PC-9 (cell line): ENCODE data around the gene NEK7. TPM values are rescaled to one million over a fixed set of nuclear protein-coding genes. Genes with fewer than 3 reads are reported as not detected.
"Not testable (repeated sequence)": the region's sequence is repeated elsewhere in the genome, so short reads cannot be mapped to it uniquely, and the experiment has no call there.

Source experiments
- BruUV-seq: library from RNA; stranded (reverse); fragments of 400-500 nt; replicated peaks from 2 replicates; lab custom pipeline; 2021; lab: Mats Ljungman, UMichigan
- CTCF ChIA-PET: fragments of 300-600 bp; sonication (Branson Sonifier 250); formaldehyde crosslinking; loops from one replicate; lab custom pipeline; 2022; ENCODE audit warnings: antibody characterized with exemption; lab: Charles Lee
- POLR2A ChIA-PET: fragments of 300-600 bp; sonication (Branson Sonifier 250); formaldehyde crosslinking; loops from one replicate; lab custom pipeline; 2022; ENCODE audit warnings: antibody characterized with exemption; ENCODE audit not compliant: unreplicated experiment; lab: Charles Lee
- DNase-seq, 2 experiments: peaks; one replicate each; pipeline versions ENCODE4 v3.0.0 to v3.0.0-alpha.2; 2015 to 2022; ENCODE audit warnings: mixed read lengths in 1 of 2
- H2AFZ ChIP-seq: fragments of 200-600 bp; sonication (generic); 2 replicates; pipeline ENCODE4 v1.8.1; 2017; ENCODE audit warnings: antibody characterized with exemption
- H3F3A ChIP-seq: fragments of 200-600 bp; sonication (generic); 2 replicates; pipeline ENCODE4 v1.8.1; 2017; ENCODE audit warnings: antibody characterized with exemption, mild to moderate bottlenecking, low read depth; ENCODE audit not compliant: insufficient read depth
- H3K27ac ChIP-seq: fragments of 200-600 bp; sonication (generic); 2 replicates; pipeline ENCODE4 v1.6.1; 2016; ENCODE audit warnings: mixed run types
- H3K27me3 ChIP-seq: fragments of 200-600 bp; sonication (generic); 2 replicates; pipeline ENCODE4 v1.6.1; 2016; ENCODE audit warnings: low read depth, mixed run types; ENCODE audit not compliant: insufficient read depth
- H3K36me3 ChIP-seq: fragments of 200-600 bp; sonication (generic); 2 replicates; pipeline ENCODE4 v1.6.1; 2016; ENCODE audit warnings: low read depth, mixed run types
- H3K4me1 ChIP-seq: fragments of 200-600 bp; sonication (generic); replicated peaks from 2 replicates; pipeline ENCODE4 v1.6.1; 2016; ENCODE audit warnings: mixed run types; ENCODE audit not compliant: insufficient read depth
- H3K4me2 ChIP-seq: fragments of 200-600 bp; sonication (generic); 2 replicates; pipeline ENCODE4 v1.6.1; 2017; ENCODE audit warnings: mixed run types
- H3K4me3 ChIP-seq: fragments of 200-600 bp; sonication (generic); 2 replicates; pipeline ENCODE4 v1.6.1; 2016; ENCODE audit warnings: mixed run types
- H3K79me2 ChIP-seq: fragments of 200-600 bp; sonication (generic); 2 replicates; pipeline ENCODE4 v1.6.1; 2017; ENCODE audit warnings: low read depth, mixed run types
- H3K9me2 ChIP-seq: fragments of 200-600 bp; sonication (generic); 2 replicates; pipeline ENCODE4 v1.8.1; 2017; ENCODE audit warnings: mild to moderate bottlenecking; ENCODE audit not compliant: insufficient read depth
- H3K9me3 ChIP-seq: fragments of 200-600 bp; sonication (generic); 2 replicates; pipeline ENCODE4 v1.8.1; 2016; ENCODE audit warnings: low read depth; ENCODE audit not compliant: insufficient read depth
- H4K20me1 ChIP-seq: fragments of 200-600 bp; sonication (generic); 2 replicates; pipeline ENCODE4 v1.8.1; 2017; ENCODE audit not compliant: insufficient read depth
- EZH2 ChIP-seq: fragments of 200-600 bp; sonication (generic); IDR thresholded peaks from 2 replicates; pipeline ENCODE4 v1.8.0; 2017; ENCODE audit warnings: antibody characterized with exemption, low read depth
- intact Hi-C: fragments of 100-400 bp; cut with micrococcal nuclease; formaldehyde crosslinking; loops from one replicate; pipeline ENCODE4 v1.10.0; 2022; ENCODE audit not compliant: unreplicated experiment
- total RNA-seq: library from RNA; stranded (reverse); gene quantifications from 2 replicates; pipeline ENCODE4 v1.2.3, GENCODE V29; 2021
- TF ChIP-seq, protein P1 (sequence below): fragments of 200-600 bp; sonication (generic); conservative IDR thresholded peaks from 2 replicates; pipeline ENCODE4 v1.6.1; 2017; ENCODE audit warnings: mixed run types, antibody characterized with exemption, mild to moderate bottlenecking, moderate library complexity

NEK7 gene
- total RNA-seq, 1 experiment from 2014 or later, result 67.4 TPM

DNA sequence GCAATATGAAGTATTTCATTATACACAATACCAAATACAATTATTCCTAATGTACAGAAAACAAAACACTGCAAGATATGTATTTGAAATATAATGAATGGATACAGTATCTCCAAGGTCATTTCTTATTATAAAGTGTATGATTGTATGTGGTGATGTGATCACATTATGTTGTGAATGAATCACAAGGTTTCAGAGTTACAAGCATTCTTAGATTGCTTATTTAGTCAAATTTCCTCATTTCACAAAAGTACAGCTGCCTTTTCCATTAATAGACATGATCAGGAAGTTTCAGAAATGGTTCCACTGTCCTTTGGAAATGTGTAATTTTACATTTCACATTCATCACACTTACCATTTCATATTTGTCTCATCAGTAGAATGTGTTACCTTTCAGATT, 28.3 kb upstream of the NEK7 start:
- TF ChIP-seq, protein P1, sequence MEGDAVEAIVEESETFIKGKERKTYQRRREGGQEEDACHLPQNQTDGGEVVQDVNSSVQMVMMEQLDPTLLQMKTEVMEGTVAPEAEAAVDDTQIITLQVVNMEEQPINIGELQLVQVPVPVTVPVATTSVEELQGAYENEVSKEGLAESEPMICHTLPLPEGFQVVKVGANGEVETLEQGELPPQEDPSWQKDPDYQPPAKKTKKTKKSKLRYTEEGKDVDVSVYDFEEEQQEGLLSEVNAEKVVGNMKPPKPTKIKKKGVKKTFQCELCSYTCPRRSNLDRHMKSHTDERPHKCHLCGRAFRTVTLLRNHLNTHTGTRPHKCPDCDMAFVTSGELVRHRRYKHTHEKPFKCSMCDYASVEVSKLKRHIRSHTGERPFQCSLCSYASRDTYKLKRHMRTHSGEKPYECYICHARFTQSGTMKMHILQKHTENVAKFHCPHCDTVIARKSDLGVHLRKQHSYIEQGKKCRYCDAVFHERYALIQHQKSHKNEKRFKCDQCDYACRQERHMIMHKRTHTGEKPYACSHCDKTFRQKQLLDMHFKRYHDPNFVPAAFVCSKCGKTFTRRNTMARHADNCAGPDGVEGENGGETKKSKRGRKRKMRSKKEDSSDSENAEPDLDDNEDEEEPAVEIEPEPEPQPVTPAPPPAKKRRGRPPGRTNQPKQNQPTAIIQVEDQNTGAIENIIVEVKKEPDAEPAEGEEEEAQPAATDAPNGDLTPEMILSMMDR, result no peak
- TF ChIP-seq EZH2, result no peak
- H3K79me2 ChIP-seq, result no peaks in the 10 kb centered on the region
- BruUV-seq, result no TSS peak
- ChIA-PET CTCF (no interaction called here), POLR2A (no interaction called here)
- H3K27me3 ChIP-seq, result no peaks in the 10 kb centered on the region
- no peaks in the 10 kb centered on the region for H3K36me3 ChIP-seq
- H3K4me1 ChIP-seq, result peaks cover 18% of the 10 kb centered on the region
- no peaks in the 10 kb centered on the region for H3K9me2 ChIP-seq
- H4K20me1 ChIP-seq, result no peaks in the 10 kb centered on the region
- no peak overlapping the region for H3K27ac ChIP-seq
- intact Hi-C loops, result no loop called here
- no peak overlapping the region for H3K4me2 ChIP-seq
- H3K9me3 ChIP-seq, result no peaks in the 10 kb centered on the region
- H3F3A ChIP-seq, result peaks cover 4% of the 10 kb centered on the region; the same call in 1 of the 2 replicates
- H3K4me3 ChIP-seq, result no peak overlapping the region
- no peak overlapping the region for H2AFZ ChIP-seq
- no peak for DNase-seq

DNA sequence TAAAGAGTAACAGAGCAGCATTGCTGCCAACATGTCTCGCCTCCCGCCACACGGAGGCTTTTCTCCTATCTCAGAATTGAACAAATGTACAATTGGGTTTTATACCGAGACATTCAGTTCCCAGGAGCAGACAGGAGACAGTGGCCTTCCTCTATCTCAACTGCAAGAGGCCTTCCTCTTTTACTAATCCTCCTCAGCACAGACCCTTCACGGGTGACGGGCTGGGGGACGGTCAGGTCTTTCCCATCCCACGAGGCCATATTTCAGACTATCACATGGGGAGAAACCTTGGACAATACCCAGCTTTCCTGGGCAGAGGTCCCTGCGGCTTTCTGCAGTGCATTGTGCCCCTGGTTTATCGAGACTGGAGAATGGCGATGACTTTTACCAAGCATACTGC, 26.7 kb upstream of the NEK7 start:
- H3K27ac ChIP-seq, H3K4me3 ChIP-seq, H3K4me2 ChIP-seq, H4K20me1 ChIP-seq, BruUV-seq, H2AFZ ChIP-seq, H3K27me3 ChIP-seq, H3K79me2 ChIP-seq, H3K9me2 ChIP-seq, H3F3A ChIP-seq, POLR2A ChIA-PET, intact Hi-C loops, H3K36me3 ChIP-seq, DNase-seq: not testable (repeated sequence)
- Histone ChIP-seq H3K9me3 (0 out of 2 replicates have a peak, but pooled peaks cover 12% of the 10 kb centered on the region), H3K4me1 (peaks cover 22% of the 10 kb centered on the region)
- CTCF ChIA-PET, result interaction anchor here (0.9 kb wide), 1 partner anchor 391 kb away, joined by 3 read pairs; no protein-coding TSS in a partner anchor

DNA sequence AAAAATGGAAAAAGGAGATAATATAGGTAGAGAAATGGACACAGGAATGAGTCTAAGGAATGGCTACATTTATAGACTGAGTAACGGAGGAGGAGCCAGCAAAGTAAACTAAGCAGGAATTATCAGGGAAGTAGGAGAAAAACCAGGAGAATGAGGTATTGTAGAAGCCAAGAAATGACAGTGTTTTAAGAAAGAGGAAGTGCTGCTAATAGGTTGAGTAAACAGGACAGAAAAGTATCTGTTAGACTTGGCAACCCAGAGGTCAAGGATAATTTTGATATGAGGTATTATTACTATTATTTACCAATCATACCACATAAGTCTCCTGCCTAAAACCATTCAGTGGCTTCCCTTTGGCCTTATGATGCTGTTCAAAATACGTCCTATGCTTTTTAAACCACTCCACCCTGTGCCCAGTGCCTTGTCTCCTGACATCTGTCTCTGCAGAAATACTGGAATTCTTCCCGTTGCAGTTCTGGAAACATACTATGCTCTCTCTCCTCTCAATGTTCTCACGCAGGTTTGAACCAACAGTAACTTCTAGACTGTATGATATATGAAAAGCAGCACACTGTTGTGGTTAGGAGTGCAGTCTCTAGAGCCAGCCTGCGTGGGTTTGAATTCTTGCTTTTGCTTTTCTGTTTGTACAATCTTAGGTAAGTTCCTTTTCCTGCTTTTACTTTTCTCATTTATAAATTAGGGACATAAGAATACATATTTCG, 24.6 kb upstream of the NEK7 start:
- CTCF ChIA-PET, result no interaction called here
- 0 out of 2 replicates have a peak, but pooled peaks cover 12% of the 10 kb centered on the region for H3K9me3 ChIP-seq
- H3K27me3 ChIP-seq, result no peaks in the 10 kb centered on the region
- H3K4me1 ChIP-seq, result peaks cover 15% of the 10 kb centered on the region
- no peaks in the 10 kb centered on the region for H3F3A ChIP-seq
- intact Hi-C loops, result no loop called here
- DNase-seq, result no peak
- H3K9me2 ChIP-seq, result no peaks in the 10 kb centered on the region
- H3K27ac ChIP-seq, result no peak overlapping the region
- TF ChIP-seq, protein P1, result no peak
- TF ChIP-seq EZH2, result no peak
- no peaks in the 10 kb centered on the region for H4K20me1 ChIP-seq
- no peak overlapping the region for H3K4me2 ChIP-seq
- no peak overlapping the region for H2AFZ ChIP-seq
- POLR2A ChIA-PET, result no interaction called here
- BruUV-seq, result no TSS peak
- no peak overlapping the region for H3K4me3 ChIP-seq
- H3K36me3 ChIP-seq, result no peaks in the 10 kb centered on the region
- H3K79me2 ChIP-seq, result no peaks in the 10 kb centered on the region
